ENCODE results near the gene FSIP1. TPM values are rescaled to one million over a fixed set of nuclear protein-coding genes. Genes with fewer than 3 reads are reported as not detected.

FSIP1 gene
- total RNA-seq, 1 donor, result 3.6 TPM

DNA sequence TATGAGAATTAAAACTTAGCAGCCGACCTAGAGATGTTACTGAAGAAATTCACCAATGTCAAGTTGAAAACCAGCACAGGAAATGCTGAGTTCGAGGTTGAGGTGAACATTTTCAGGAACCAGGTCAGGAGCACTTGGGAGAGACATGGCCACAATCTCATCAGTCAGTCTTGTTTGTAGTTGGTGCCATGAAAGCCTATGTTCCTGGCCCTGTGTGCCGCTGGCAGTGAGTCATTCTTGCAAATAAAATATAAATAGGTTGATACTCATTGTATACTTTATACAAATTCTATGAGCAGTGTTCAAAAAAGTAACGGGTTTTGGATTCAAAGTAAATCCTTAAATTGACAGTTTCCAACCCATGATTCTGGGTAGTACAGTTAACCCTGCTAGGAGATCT, 1.5 kb upstream of the FSIP1 start:
- H4K20me1 ChIP-seq (ENCODE audit: insufficient read depth, low read length), result no peaks in the 10 kb centered on the region
- H3K27ac ChIP-seq (ENCODE audit: low read depth, low read length), result peak overlapping the region; percentile 67
- H3K9me3 ChIP-seq (ENCODE audit: low read depth, low read length), result no peaks in the 10 kb centered on the region
- TF ChIP-seq CTCF (IDR thresholded peaks at IDR 0.05; ENCODE audit: extremely low read depth, low read depth, low read length), result no peak
- peak overlapping the region; percentile 91 for H3K4me2 ChIP-seq (ENCODE audit: insufficient read depth, low read length)
- no peak for DNase-seq (ENCODE audit: insufficient read length, low spot score, missing footprints)
- H2AFZ ChIP-seq (ENCODE audit: low read length), result no peak overlapping the region
- H3K79me2 ChIP-seq (ENCODE audit: insufficient read depth, low read length), result peaks cover 24% of the 10 kb centered on the region
- peaks cover 53% of the 10 kb centered on the region for H3K4me1 ChIP-seq (ENCODE audit: insufficient read depth, low read length)
- H3K36me3 ChIP-seq (ENCODE audit: insufficient read depth, low read length), result no peaks in the 10 kb centered on the region
- no peaks in the 10 kb centered on the region for H3K27me3 ChIP-seq (ENCODE audit: insufficient read depth, low read length)
- H3K4me3 ChIP-seq (ENCODE audit: insufficient read depth, low read length), result peak overlapping the region; percentile 80

GRCh38 chr15:39783244-39783820, 691 bp upstream of the FSIP1 start:
- Histone ChIP-seq H3K36me3 (ENCODE audit: insufficient read depth, low read length) (no peaks in the 10 kb centered on the region), H2AFZ (ENCODE audit: low read length) (peak overlapping the region; percentile 27), H3K4me1 (ENCODE audit: insufficient read depth, low read length) (peaks cover 45% of the 10 kb centered on the region), H3K27ac (ENCODE audit: low read depth, low read length) (peak overlapping the region; percentile 67), H3K4me2 (ENCODE audit: insufficient read depth, low read length) (peak overlapping the region; percentile 91), H3K9me3 (ENCODE audit: low read depth, low read length) (no peaks in the 10 kb centered on the region), H3K79me2 (ENCODE audit: insufficient read depth, low read length) (peaks cover 24% of the 10 kb centered on the region), H3K27me3 (ENCODE audit: insufficient read depth, low read length) (no peaks in the 10 kb centered on the region), H4K20me1 (ENCODE audit: insufficient read depth, low read length) (no peaks in the 10 kb centered on the region), H3K4me3 (ENCODE audit: insufficient read depth, low read length) (peak overlapping the region; percentile 80)
- no peak for DNase-seq (ENCODE audit: insufficient read length, low spot score, missing footprints)
- no peak for TF ChIP-seq CTCF (IDR thresholded peaks at IDR 0.05; ENCODE audit: extremely low read depth, low read depth, low read length)

- H3K27me3 ChIP-seq (ENCODE audit: insufficient read depth, low read length), result no peaks in the 10 kb centered on the region
- H3K36me3 ChIP-seq (ENCODE audit: insufficient read depth, low read length), result no peaks in the 10 kb centered on the region
- TF ChIP-seq CTCF (IDR thresholded peaks at IDR 0.05; ENCODE audit: extremely low read depth, low read depth, low read length), result no peak
- H3K9me3 ChIP-seq (ENCODE audit: low read depth, low read length), result no peaks in the 10 kb centered on the region
- no peaks in the 10 kb centered on the region for H4K20me1 ChIP-seq (ENCODE audit: insufficient read depth, low read length)
- no peak for DNase-seq (ENCODE audit: insufficient read length, low spot score, missing footprints)
- no peak overlapping the region for H3K27ac ChIP-seq (ENCODE audit: low read depth, low read length)
- H2AFZ ChIP-seq (ENCODE audit: low read length), result peak overlapping the region; percentile 49
- H3K4me2 ChIP-seq (ENCODE audit: insufficient read depth, low read length), result peak overlapping the region; percentile 63
- peaks cover 31% of the 10 kb centered on the region for H3K4me1 ChIP-seq (ENCODE audit: insufficient read depth, low read length)
- peak overlapping the region; percentile 80 for H3K4me3 ChIP-seq (ENCODE audit: insufficient read depth, low read length)
- peaks cover 24% of the 10 kb centered on the region for H3K79me2 ChIP-seq (ENCODE audit: insufficient read depth, low read length)
Observed at GRCh38 chr15:39781967-39782302, 706 bp downstream of the FSIP1 start.

DNA sequence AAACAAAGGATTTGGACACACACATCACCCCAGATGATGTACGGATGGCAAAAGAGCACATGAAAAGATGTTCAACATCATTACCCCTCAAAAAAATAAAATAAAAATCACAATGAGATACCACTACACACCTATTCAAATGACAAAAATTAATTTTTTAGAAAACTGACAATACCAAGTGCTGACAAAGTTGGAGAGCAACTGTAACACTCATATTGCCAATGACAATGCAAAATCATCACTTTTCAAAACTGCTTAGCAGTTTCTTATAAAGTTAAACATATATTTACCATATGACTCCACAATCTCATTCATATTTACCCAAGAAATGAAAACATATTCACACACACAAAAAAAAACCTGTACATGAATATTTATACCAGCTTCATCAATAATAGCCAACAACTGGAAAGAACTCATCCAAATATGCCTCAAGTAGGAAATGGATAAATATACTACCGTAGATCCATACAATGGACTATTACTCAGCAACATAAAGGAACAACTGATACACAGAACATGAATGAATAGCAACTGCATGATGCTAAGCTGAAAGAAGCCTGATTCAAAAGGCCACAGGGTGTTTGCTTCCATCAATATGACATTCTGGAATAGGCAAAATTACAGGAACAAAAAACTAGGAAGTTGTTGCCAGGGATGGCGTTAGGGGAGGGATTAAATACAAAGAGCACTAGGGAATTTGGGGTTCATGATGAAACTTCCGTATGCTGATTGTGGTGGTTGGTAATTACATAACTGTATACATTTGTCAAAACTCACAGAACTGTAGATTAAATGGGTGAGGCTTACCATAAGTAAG, 1.3 kb downstream of the FSIP1 start:
- Histone ChIP-seq H3K9me3 (ENCODE audit: low read depth, low read length) (no peaks in the 10 kb centered on the region), H3K4me1 (ENCODE audit: insufficient read depth, low read length) (peaks cover 29% of the 10 kb centered on the region), H3K4me3 (ENCODE audit: insufficient read depth, low read length) (no peak overlapping the region), H3K27ac (ENCODE audit: low read depth, low read length) (no peak overlapping the region), H2AFZ (ENCODE audit: low read length) (no peak overlapping the region), H3K4me2 (ENCODE audit: insufficient read depth, low read length) (peak overlapping the region; percentile 63), H3K79me2 (ENCODE audit: insufficient read depth, low read length) (peaks cover 24% of the 10 kb centered on the region), H3K27me3 (ENCODE audit: insufficient read depth, low read length) (no peaks in the 10 kb centered on the region), H3K36me3 (ENCODE audit: insufficient read depth, low read length) (no peaks in the 10 kb centered on the region), H4K20me1 (ENCODE audit: insufficient read depth, low read length) (no peaks in the 10 kb centered on the region)
- DNase-seq (ENCODE audit: insufficient read length, low spot score, missing footprints), result no peak
- no peak for TF ChIP-seq CTCF (IDR thresholded peaks at IDR 0.05; ENCODE audit: extremely low read depth, low read depth, low read length)

Measured in osteoblast (primary cell).